ENCODE results near the gene C1orf21.

The C1orf21 gene

GRCh38 chr1:184387476-184388318 lies 868 bp downstream of the C1orf21 start:
- DNase-seq: peak; percentile 11

- DNase-seq: peak; percentile 17
Observed at GRCh38 chr1:184388319-184388889, 1.6 kb downstream of the C1orf21 start.

GRCh38 chr1:184388971-184389370 lies 2.1 kb downstream of the C1orf21 start:
- peak; percentile 9 for DNase-seq

GRCh38 chr1:184389446-184389845 lies 2.6 kb downstream of the C1orf21 start:
- DNase-seq: no peak

- no peak for DNase-seq
Observed at GRCh38 chr1:184390889-184391288, 4.1 kb downstream of the C1orf21 start.

GRCh38 chr1:184392067-184392466 lies 5.2 kb downstream of the C1orf21 start:
- no peak for DNase-seq

GRCh38 chr1:184392779-184393522 lies 6.1 kb downstream of the C1orf21 start:
- DNase-seq: no peak

GRCh38 chr1:184393962-184394361 lies 7.1 kb downstream of the C1orf21 start:
- DNase-seq: no peak

- DNase-seq: no peak
Observed at GRCh38 chr1:184395370-184395769, 8.5 kb downstream of the C1orf21 start.

- no peak for DNase-seq
Observed at GRCh38 chr1:184395937-184396480, 9.2 kb downstream of the C1orf21 start.

- DNase-seq: no peak
Observed at GRCh38 chr1:184399192-184399847, 12.5 kb downstream of the C1orf21 start.

GRCh38 chr1:184403961-184404726 lies 17.3 kb downstream of the C1orf21 start:
- DNase-seq: no peak

GRCh38 chr1:184404727-184405027 lies 17.8 kb downstream of the C1orf21 start:
- DNase-seq: no peak

GRCh38 chr1:184405094-184405800 lies 18.4 kb downstream of the C1orf21 start:
- DNase-seq: no peak

GRCh38 chr1:184405801-184406142 lies 18.9 kb downstream of the C1orf21 start:
- no peak for DNase-seq

- DNase-seq: no peak
Observed at GRCh38 chr1:184406479-184406878, 19.6 kb downstream of the C1orf21 start.

GRCh38 chr1:184407816-184408510 lies 21.1 kb downstream of the C1orf21 start:
- DNase-seq: no peak

- DNase-seq: no peak
Observed at GRCh38 chr1:184408580-184408979, 21.8 kb downstream of the C1orf21 start.

- no peak for DNase-seq
Observed at GRCh38 chr1:184409011-184409410, 22.2 kb downstream of the C1orf21 start.

GRCh38 chr1:184412472-184412871 lies 25.6 kb downstream of the C1orf21 start:
- DNase-seq: no peak

GRCh38 chr1:184416481-184416880 lies 29.7 kb downstream of the C1orf21 start:
- no peak for DNase-seq

Data from hematopoietic multipotent progenitor cell treated with erythropoietin and hydrocortisone succinate and interleukin-3 and kit ligand, for 8 days (in vitro differentiated cells).